ENCODE data around the gene SERPINB7.

DNA sequence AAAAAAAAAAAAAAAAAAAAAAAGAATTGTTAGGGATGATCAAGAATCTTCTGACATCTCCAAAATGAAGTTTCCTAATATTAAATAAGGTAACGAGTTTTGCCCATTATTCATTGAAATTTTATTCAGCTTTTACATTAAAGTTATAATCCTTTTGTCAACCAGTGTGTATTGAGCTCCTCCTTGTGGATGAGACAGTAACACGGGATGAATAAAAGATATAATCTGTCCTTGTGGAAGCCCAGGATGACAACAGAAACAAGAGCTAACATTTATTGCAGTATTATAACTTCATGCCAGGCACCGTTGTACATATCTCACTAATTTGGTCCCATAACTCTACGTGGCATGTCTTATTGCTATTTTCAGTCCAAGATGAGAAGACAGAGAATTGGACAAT is 33.4 kb upstream of the SERPINB7 start:
- no peak for TF ChIP-seq POLR2AphosphoS5 (IDR thresholded peaks at IDR 0.05; ENCODE audit: low read depth, low read length)
- TF ChIP-seq, protein P1, sequence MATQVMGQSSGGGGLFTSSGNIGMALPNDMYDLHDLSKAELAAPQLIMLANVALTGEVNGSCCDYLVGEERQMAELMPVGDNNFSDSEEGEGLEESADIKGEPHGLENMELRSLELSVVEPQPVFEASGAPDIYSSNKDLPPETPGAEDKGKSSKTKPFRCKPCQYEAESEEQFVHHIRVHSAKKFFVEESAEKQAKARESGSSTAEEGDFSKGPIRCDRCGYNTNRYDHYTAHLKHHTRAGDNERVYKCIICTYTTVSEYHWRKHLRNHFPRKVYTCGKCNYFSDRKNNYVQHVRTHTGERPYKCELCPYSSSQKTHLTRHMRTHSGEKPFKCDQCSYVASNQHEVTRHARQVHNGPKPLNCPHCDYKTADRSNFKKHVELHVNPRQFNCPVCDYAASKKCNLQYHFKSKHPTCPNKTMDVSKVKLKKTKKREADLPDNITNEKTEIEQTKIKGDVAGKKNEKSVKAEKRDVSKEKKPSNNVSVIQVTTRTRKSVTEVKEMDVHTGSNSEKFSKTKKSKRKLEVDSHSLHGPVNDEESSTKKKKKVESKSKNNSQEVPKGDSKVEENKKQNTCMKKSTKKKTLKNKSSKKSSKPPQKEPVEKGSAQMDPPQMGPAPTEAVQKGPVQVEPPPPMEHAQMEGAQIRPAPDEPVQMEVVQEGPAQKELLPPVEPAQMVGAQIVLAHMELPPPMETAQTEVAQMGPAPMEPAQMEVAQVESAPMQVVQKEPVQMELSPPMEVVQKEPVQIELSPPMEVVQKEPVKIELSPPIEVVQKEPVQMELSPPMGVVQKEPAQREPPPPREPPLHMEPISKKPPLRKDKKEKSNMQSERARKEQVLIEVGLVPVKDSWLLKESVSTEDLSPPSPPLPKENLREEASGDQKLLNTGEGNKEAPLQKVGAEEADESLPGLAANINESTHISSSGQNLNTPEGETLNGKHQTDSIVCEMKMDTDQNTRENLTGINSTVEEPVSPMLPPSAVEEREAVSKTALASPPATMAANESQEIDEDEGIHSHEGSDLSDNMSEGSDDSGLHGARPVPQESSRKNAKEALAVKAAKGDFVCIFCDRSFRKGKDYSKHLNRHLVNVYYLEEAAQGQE (IDR thresholded peaks at IDR 0.05; ENCODE audit: insufficient read depth in 1 of 2, low read depth in 2 of 2, low read length in 2 of 2), result no peak
